Measurements from ENCODE around the gene SASH1. TPM values are rescaled to one million over a fixed set of nuclear protein-coding genes. Genes with fewer than 3 reads are reported as not detected.

SASH1 gene
- total RNA-seq, 1 donor from 2014 or later, result 15.5 TPM

DNA sequence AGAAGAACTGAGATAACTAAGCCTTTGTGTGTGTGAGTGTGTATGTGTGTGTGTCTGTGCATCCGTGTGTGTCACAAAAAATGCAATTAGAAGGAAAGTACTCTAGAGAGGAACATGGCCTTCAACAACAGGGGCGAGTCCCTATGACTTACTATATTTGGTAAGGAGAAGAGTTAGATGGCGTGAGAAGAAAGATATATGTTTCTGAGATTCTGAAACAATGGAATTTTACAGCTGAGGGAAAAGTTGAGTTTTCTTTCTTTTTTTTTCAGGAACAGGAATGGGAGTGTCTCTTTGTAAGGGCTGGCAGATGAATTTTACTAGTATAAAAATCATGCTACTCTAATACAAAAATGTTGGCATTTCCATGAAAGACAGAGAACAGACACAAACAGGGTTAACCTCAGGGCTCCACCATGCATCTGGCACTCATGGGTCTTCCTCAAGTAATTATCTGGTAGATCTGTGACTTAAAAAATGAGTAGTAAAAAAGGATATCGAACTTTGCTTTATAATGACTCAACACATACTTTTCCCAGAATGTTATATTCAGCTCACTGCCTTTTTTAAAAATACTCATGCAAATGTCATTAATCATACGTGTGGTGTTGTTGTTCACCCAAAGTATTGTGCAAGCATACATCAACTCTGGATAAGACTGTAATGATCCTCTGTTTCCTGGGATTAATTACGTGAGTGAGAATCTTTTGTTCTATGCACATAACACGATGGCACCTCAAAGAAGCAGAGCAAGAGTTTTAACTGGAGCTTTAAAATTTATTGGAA is 12.8 kb upstream of the SASH1 start:
- H3K27ac ChIP-seq (ENCODE audit: low read depth, low read length), result peak overlapping the region; percentile 57
- H4K20me1 ChIP-seq (ENCODE audit: insufficient read depth, low read length), result no peaks in the 10 kb centered on the region
- Mint-ChIP-seq H3K4me3 (ENCODE audit: unreplicated experiment) (no peak overlapping the region), H3K27ac (ENCODE audit: unreplicated experiment) (no peak overlapping the region), H3K36me3 (ENCODE audit: low read depth, unreplicated experiment) (no peaks in the 10 kb centered on the region), H3K27me3 (ENCODE audit: low read depth, unreplicated experiment) (peaks cover 2% of the 10 kb centered on the region), H3K4me1 (ENCODE audit: low read depth, unreplicated experiment) (peaks cover 8% of the 10 kb centered on the region), H3K9me3 (ENCODE audit: unreplicated experiment) (no peaks in the 10 kb centered on the region)
- TF ChIP-seq, protein P1, sequence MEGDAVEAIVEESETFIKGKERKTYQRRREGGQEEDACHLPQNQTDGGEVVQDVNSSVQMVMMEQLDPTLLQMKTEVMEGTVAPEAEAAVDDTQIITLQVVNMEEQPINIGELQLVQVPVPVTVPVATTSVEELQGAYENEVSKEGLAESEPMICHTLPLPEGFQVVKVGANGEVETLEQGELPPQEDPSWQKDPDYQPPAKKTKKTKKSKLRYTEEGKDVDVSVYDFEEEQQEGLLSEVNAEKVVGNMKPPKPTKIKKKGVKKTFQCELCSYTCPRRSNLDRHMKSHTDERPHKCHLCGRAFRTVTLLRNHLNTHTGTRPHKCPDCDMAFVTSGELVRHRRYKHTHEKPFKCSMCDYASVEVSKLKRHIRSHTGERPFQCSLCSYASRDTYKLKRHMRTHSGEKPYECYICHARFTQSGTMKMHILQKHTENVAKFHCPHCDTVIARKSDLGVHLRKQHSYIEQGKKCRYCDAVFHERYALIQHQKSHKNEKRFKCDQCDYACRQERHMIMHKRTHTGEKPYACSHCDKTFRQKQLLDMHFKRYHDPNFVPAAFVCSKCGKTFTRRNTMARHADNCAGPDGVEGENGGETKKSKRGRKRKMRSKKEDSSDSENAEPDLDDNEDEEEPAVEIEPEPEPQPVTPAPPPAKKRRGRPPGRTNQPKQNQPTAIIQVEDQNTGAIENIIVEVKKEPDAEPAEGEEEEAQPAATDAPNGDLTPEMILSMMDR (IDR thresholded peaks at IDR 0.05; ENCODE audit: insufficient read depth, low read depth, low read length), result no peak
- no peak for TF ChIP-seq EZH2 (IDR thresholded peaks at IDR 0.05; ENCODE audit: insufficient read depth, low read length)
- no peak overlapping the region for H3K4me3 ChIP-seq (ENCODE audit: insufficient read depth, low read depth, low read length)
- H2AFZ ChIP-seq (ENCODE audit: low read depth, low read length), result no peak overlapping the region
- FAIRE-seq (peak; percentile 29), DNase-seq (ENCODE audit: low read depth) (peak; percentile 98)
- H3K9ac ChIP-seq (ENCODE audit: low read length), result peak overlapping the region; percentile 28
- no peaks in the 10 kb centered on the region for H3K79me2 ChIP-seq (ENCODE audit: insufficient read depth, low read length)
- peak overlapping the region; percentile 44 for H3K4me2 ChIP-seq (ENCODE audit: low read length)
- H3K9me3 ChIP-seq (ENCODE audit: insufficient read depth, low read depth, low read length), result no peaks in the 10 kb centered on the region
- H3K27me3 ChIP-seq (ENCODE audit: insufficient read depth, low read length), result no peaks in the 10 kb centered on the region
- no peaks in the 10 kb centered on the region for H3K36me3 ChIP-seq (ENCODE audit: insufficient read depth, low read length)
- H3K4me1 ChIP-seq (ENCODE audit: insufficient read depth, low read length), result peaks cover 15% of the 10 kb centered on the region

DNA sequence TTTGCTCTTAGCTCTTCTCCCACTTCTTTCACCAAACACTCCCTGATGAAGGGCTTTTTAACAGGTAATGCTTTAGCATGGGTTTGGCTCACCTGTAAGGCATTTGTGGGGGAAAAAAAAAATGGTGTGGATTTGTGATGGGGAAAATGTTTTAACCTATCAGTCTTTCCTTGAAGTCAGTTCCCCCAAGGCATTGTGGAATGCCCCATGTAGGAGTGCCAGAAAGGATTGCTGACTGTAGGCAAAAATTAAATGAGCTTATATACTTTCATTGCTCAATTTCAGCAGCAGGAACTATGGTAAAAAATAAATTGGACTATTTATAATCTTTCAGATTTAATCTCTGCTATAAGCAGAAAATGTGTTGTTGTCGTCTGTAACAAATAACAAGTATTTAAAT is 10.6 kb upstream of the SASH1 start:
- Histone ChIP-seq H4K20me1 (ENCODE audit: insufficient read depth, low read length) (no peaks in the 10 kb centered on the region), H3K27ac (ENCODE audit: low read depth, low read length) (no peak overlapping the region), H2AFZ (ENCODE audit: low read depth, low read length) (no peak overlapping the region), H3K27me3 (ENCODE audit: insufficient read depth, low read length) (no peaks in the 10 kb centered on the region), H3K4me1 (ENCODE audit: insufficient read depth, low read length) (peaks cover 20% of the 10 kb centered on the region), H3K9me3 (ENCODE audit: insufficient read depth, low read depth, low read length) (no peaks in the 10 kb centered on the region), H3K4me3 (ENCODE audit: insufficient read depth, low read depth, low read length) (no peak overlapping the region), H3K36me3 (ENCODE audit: insufficient read depth, low read length) (no peaks in the 10 kb centered on the region), H3K79me2 (ENCODE audit: insufficient read depth, low read length) (no peaks in the 10 kb centered on the region), H3K4me2 (ENCODE audit: low read length) (no peak overlapping the region), H3K9ac (ENCODE audit: low read length) (no peak overlapping the region)
- FAIRE-seq (no peak), DNase-seq (ENCODE audit: low read depth) (no peak)
- Mint-ChIP-seq H3K27me3 (ENCODE audit: low read depth, unreplicated experiment) (no peaks in the 10 kb centered on the region), H3K27ac (ENCODE audit: unreplicated experiment) (no peak overlapping the region), H3K9me3 (ENCODE audit: unreplicated experiment) (no peaks in the 10 kb centered on the region), H3K4me1 (ENCODE audit: low read depth, unreplicated experiment) (peaks cover 9% of the 10 kb centered on the region), H3K36me3 (ENCODE audit: low read depth, unreplicated experiment) (no peaks in the 10 kb centered on the region), H3K4me3 (ENCODE audit: unreplicated experiment) (no peak overlapping the region)
- TF ChIP-seq EZH2 (IDR thresholded peaks at IDR 0.05; ENCODE audit: insufficient read depth, low read length), result no peak
- TF ChIP-seq, protein P1 (IDR thresholded peaks at IDR 0.05; ENCODE audit: insufficient read depth, low read depth, low read length), result no peak

GRCh38 chr6:148336901-148337300 is 5.7 kb upstream of the SASH1 start:
- Histone ChIP-seq H4K20me1 (ENCODE audit: insufficient read depth, low read length) (no peaks in the 10 kb centered on the region), H3K79me2 (ENCODE audit: insufficient read depth, low read length) (no peaks in the 10 kb centered on the region), H3K4me2 (ENCODE audit: low read length) (no peak overlapping the region), H3K27ac (ENCODE audit: low read depth, low read length) (no peak overlapping the region), H3K4me1 (ENCODE audit: insufficient read depth, low read length) (peaks cover 9% of the 10 kb centered on the region), H3K9ac (ENCODE audit: low read length) (no peak overlapping the region), H3K4me3 (ENCODE audit: insufficient read depth, low read depth, low read length) (no peak overlapping the region), H3K9me3 (ENCODE audit: insufficient read depth, low read depth, low read length) (no peaks in the 10 kb centered on the region), H3K36me3 (ENCODE audit: insufficient read depth, low read length) (no peaks in the 10 kb centered on the region), H3K27me3 (ENCODE audit: insufficient read depth, low read length) (no peaks in the 10 kb centered on the region), H2AFZ (ENCODE audit: low read depth, low read length) (no peak overlapping the region)
- H3K4me3 Mint-ChIP-seq (ENCODE audit: unreplicated experiment), result no peak overlapping the region
- H3K27me3 Mint-ChIP-seq (ENCODE audit: low read depth, unreplicated experiment), result no peaks in the 10 kb centered on the region
- no peaks in the 10 kb centered on the region for H3K36me3 Mint-ChIP-seq (ENCODE audit: low read depth, unreplicated experiment)
- no peak for DNase-seq (ENCODE audit: low read depth)
- TF ChIP-seq, protein P1 (IDR thresholded peaks at IDR 0.05; ENCODE audit: insufficient read depth, low read depth, low read length), result no peak
- no peak for TF ChIP-seq EZH2 (IDR thresholded peaks at IDR 0.05; ENCODE audit: insufficient read depth, low read length)
- H3K9me3 Mint-ChIP-seq (ENCODE audit: unreplicated experiment), result no peaks in the 10 kb centered on the region
- FAIRE-seq, result no peak
- H3K27ac Mint-ChIP-seq (ENCODE audit: unreplicated experiment), result no peak overlapping the region
- H3K4me1 Mint-ChIP-seq (ENCODE audit: low read depth, unreplicated experiment), result peaks cover 1% of the 10 kb centered on the region

Measured in astrocyte (in vitro differentiated cells and primary cell).